GM23338 (cell line): Measurements from ENCODE around the gene IQGAP1. TPM values are rescaled to one million over a fixed set of nuclear protein-coding genes. Genes with fewer than 3 reads are reported as not detected.

Experiments
- ATAC-seq: fragments of 200-7000 bp; cut with Tn5 transposase; 3 replicates; pipeline ENCODE4 v1.9.1; 2020
- DNase-seq: peaks from one replicate; pipeline ENCODE4 v3.0.0-alpha.2; 2015; ENCODE audit warnings: low spot score
- H2AFZ ChIP-seq: fragments of 200-600 bp; sonication (generic); 2 replicates; pipeline ENCODE4 v1.8.0; 2016; ENCODE audit warnings: antibody characterized with exemption, mild to moderate bottlenecking, moderate library complexity
- H3F3A ChIP-seq: fragments of 200-600 bp; sonication (generic); replicated peaks from 2 replicates; pipeline ENCODE4 v1.8.0; 2017; ENCODE audit warnings: antibody characterized with exemption, mixed run types, low read depth
- H3K27ac ChIP-seq: fragments of 200-600 bp; sonication (generic); 2 replicates; pipeline ENCODE4 v1.6.1; 2016; ENCODE audit warnings: low read depth
- H3K27me3 ChIP-seq: fragments of 200-600 bp; sonication (generic); 2 replicates; pipeline ENCODE4 v1.8.0; 2016; ENCODE audit warnings: mild to moderate bottlenecking, mixed run types, moderate library complexity; ENCODE audit not compliant: insufficient read depth
- H3K36me3 ChIP-seq: fragments of 200-600 bp; sonication (generic); 2 replicates; pipeline ENCODE4 v1.8.0; 2016; ENCODE audit warnings: mild to moderate bottlenecking; ENCODE audit not compliant: insufficient read depth
- H3K4me1 ChIP-seq: fragments of 200-600 bp; sonication (generic); 2 replicates; pipeline ENCODE4 v1.8.0; 2016; ENCODE audit warnings: mild to moderate bottlenecking, moderate library complexity; ENCODE audit not compliant: insufficient read depth
- H3K4me2 ChIP-seq: fragments of 200-600 bp; sonication (generic); 2 replicates; pipeline ENCODE4 v1.7.1; 2017; ENCODE audit warnings: mixed run types
- H3K4me3 ChIP-seq: fragments of 200-600 bp; sonication (generic); 2 replicates; pipeline ENCODE4 v1.6.1; 2016; ENCODE audit warnings: mixed run types
- H3K79me2 ChIP-seq: fragments of 200-600 bp; sonication (generic); replicated peaks from 2 replicates; pipeline ENCODE4 v1.8.0; 2017; ENCODE audit warnings: mild to moderate bottlenecking; ENCODE audit not compliant: insufficient read depth
- H3K9me2 ChIP-seq: fragments of 200-600 bp; sonication (generic); 2 replicates; pipeline ENCODE4 v1.8.0; 2017; ENCODE audit not compliant: insufficient read depth
- H4K20me1 ChIP-seq: fragments of 200-600 bp; sonication (generic); replicated peaks from 2 replicates; pipeline ENCODE4 v1.8.0; 2017; ENCODE audit warnings: mild to moderate bottlenecking; ENCODE audit not compliant: insufficient read depth
- H3K27ac Mint-ChIP-seq: 2 replicates; pipeline ENCODE4 v1.8.0; 2020; ENCODE audit warnings: inconsistent platforms, mild to moderate bottlenecking, moderate library complexity, mixed read lengths
- H3K27me3 Mint-ChIP-seq: 3 replicates; pipeline ENCODE4 v1.8.0; 2022; ENCODE audit warnings: low read depth, mild to moderate bottlenecking, moderate library complexity, mixed read lengths, inconsistent platforms; ENCODE audit not compliant: insufficient read depth, poor library complexity
- H3K36me3 Mint-ChIP-seq: 3 replicates; pipeline ENCODE4 v1.8.0; 2021; ENCODE audit warnings: low read depth, mild to moderate bottlenecking, inconsistent platforms, moderate library complexity, mixed read lengths
- H3K4me1 Mint-ChIP-seq: 3 replicates; pipeline ENCODE4 v1.8.0; 2020; ENCODE audit warnings: mild to moderate bottlenecking, inconsistent platforms, mixed read lengths
- H3K4me3 Mint-ChIP-seq: 3 replicates; pipeline ENCODE4 v1.8.0; 2021; ENCODE audit warnings: moderate library complexity, mild to moderate bottlenecking, inconsistent platforms, mixed read lengths
- H3K9me3 Mint-ChIP-seq: 3 replicates; pipeline ENCODE4 v1.8.0; 2020; ENCODE audit warnings: moderate library complexity, mild to moderate bottlenecking, inconsistent platforms, mixed read lengths
- CREB1 ChIP-seq: fragments of 250-450 bp; sonication (Bioruptor Pico); IDR thresholded peaks from 2 replicates; pipeline ENCODE4 v1.5.0; 2020; ENCODE audit warnings: low read depth, mild to moderate bottlenecking, moderate library complexity
- CTCF ChIP-seq, 2 experiments: fragments of 200-600 bp in 1 of 2; sonication (generic) in 1 of 2; conservative IDR thresholded peaks; 2 replicates each; pipeline versions ENCODE4 v1.5.1 to v1.6.1; 2016 to 2017; ENCODE audit warnings: antibody characterized with exemption in 2 of 2, low read depth in 2 of 2, mild to moderate bottlenecking in 2 of 2, moderate library complexity in 1 of 2
- EZH2 ChIP-seq: fragments of 200-600 bp; sonication (generic); IDR thresholded peaks from one replicate; pipeline ENCODE4 v1.8.0; 2017; ENCODE audit warnings: antibody characterized with exemption, mild to moderate bottlenecking, low read depth; ENCODE audit not compliant: unreplicated experiment
- JUNB ChIP-seq: IDR thresholded peaks from one replicate; pipeline ENCODE4 v1.6.1; 2016; ENCODE audit warnings: antibody characterized with exemption; ENCODE audit not compliant: unreplicated experiment
- NANOG ChIP-seq: IDR thresholded peaks from 2 replicates; pipeline ENCODE4 v1.6.1; 2016; ENCODE audit warnings: antibody characterized with exemption, borderline replicate concordance
- POLR2AphosphoS5 ChIP-seq: IDR thresholded peaks from 2 replicates; pipeline ENCODE4 v1.6.1; 2016; ENCODE audit warnings: antibody characterized with exemption, low read depth
- STAT1 ChIP-seq: IDR thresholded peaks from one replicate; pipeline ENCODE4 v1.6.1; 2016; ENCODE audit warnings: antibody characterized with exemption; ENCODE audit not compliant: unreplicated experiment
- ZNF114 ChIP-seq: fragments of 250-450 bp; sonication (Bioruptor Pico); IDR thresholded peaks from 2 replicates; pipeline ENCODE4 v1.5.0; 2020; ENCODE audit warnings: mild to moderate bottlenecking, moderate library complexity
- ZNF331 ChIP-seq: fragments of 250-450 bp; sonication (Bioruptor Pico); IDR thresholded peaks from 2 replicates; pipeline ENCODE4 v1.5.0; 2020; ENCODE audit warnings: low read depth, mild to moderate bottlenecking, moderate library complexity
- polyA plus RNA-seq: library from polyadenylated mRNA; unstranded; fragments of >200 nt; fragmentation: Nextera tagmentation; extraction: Ambion mirVana; gene quantifications from 2 replicates; pipeline ENCODE4 v1.2.1, GENCODE V29; 2016
- total RNA-seq: library from RNA; depleted of rRNA; stranded (reverse); fragments of >200 nt; shearing (Covaris generic); gene quantifications from 2 replicates; pipeline ENCODE4 v1.2.3, GENCODE V29; 2014
- TF ChIP-seq, protein P1 (sequence below): IDR thresholded peaks from 2 replicates; pipeline ENCODE4 v1.6.1; 2016; ENCODE audit warnings: antibody characterized with exemption
- TF ChIP-seq, protein P2 (sequence below): IDR thresholded peaks from one replicate; pipeline ENCODE4 v1.6.1; 2018; ENCODE audit warnings: antibody characterized with exemption; ENCODE audit not compliant: unreplicated experiment

Gene IQGAP1
- total and polyA plus RNA-seq, 2 experiments from 2014 or later: 92.7 to 159 TPM

DNA sequence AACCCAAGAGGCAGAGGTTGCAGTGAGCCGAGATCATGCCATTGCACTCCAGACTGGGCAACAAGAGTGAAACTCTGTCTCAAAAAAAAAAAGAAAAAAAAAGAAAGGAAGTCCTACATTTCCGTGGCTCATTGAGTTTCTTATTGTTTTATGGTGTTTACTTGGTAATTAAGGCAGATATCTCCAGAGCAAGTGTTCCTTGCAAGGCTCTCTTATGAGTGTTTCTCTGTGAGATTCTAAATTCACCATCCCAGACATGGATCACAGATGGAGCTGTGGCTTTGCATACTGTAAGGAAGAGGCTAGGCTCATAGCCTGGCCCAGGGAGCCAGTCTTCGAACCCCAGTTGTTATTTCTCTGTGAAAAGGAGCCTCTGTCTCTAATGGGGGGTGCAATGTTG is 53.0 kb downstream of the IQGAP1 start (continued):
- TF ChIP-seq, protein P1, sequence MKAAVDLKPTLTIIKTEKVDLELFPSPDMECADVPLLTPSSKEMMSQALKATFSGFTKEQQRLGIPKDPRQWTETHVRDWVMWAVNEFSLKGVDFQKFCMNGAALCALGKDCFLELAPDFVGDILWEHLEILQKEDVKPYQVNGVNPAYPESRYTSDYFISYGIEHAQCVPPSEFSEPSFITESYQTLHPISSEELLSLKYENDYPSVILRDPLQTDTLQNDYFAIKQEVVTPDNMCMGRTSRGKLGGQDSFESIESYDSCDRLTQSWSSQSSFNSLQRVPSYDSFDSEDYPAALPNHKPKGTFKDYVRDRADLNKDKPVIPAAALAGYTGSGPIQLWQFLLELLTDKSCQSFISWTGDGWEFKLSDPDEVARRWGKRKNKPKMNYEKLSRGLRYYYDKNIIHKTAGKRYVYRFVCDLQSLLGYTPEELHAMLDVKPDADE: no peak
- TF ChIP-seq, protein P2, sequence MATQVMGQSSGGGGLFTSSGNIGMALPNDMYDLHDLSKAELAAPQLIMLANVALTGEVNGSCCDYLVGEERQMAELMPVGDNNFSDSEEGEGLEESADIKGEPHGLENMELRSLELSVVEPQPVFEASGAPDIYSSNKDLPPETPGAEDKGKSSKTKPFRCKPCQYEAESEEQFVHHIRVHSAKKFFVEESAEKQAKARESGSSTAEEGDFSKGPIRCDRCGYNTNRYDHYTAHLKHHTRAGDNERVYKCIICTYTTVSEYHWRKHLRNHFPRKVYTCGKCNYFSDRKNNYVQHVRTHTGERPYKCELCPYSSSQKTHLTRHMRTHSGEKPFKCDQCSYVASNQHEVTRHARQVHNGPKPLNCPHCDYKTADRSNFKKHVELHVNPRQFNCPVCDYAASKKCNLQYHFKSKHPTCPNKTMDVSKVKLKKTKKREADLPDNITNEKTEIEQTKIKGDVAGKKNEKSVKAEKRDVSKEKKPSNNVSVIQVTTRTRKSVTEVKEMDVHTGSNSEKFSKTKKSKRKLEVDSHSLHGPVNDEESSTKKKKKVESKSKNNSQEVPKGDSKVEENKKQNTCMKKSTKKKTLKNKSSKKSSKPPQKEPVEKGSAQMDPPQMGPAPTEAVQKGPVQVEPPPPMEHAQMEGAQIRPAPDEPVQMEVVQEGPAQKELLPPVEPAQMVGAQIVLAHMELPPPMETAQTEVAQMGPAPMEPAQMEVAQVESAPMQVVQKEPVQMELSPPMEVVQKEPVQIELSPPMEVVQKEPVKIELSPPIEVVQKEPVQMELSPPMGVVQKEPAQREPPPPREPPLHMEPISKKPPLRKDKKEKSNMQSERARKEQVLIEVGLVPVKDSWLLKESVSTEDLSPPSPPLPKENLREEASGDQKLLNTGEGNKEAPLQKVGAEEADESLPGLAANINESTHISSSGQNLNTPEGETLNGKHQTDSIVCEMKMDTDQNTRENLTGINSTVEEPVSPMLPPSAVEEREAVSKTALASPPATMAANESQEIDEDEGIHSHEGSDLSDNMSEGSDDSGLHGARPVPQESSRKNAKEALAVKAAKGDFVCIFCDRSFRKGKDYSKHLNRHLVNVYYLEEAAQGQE: no peak
- no peak for TF ChIP-seq ZNF331 (CRISPR knock-in tag)

DNA sequence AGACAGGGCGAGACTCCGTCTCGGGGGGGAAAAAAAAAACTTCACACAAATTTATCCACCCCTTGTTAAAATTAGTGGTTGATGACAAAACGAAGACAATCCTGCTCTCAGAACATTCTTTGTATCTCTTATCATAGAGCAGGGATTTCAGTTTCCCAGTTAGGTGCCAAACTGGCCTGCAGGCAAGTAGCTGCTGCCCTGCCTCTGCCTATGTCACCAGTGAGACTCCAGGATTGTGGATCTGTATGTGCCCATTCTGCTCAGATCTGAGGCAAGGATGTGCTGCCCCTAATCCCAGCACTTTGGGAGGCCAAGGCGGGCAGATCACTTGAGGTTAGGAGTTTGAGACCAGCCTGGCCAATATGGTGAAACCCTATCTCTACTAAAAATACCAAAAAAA is 54.4 kb downstream of the IQGAP1 start:
- Histone ChIP-seq H3K4me1 (no peaks in the 10 kb centered on the region), H3K79me2 (0 out of 2 replicates have a peak, but pooled peaks cover 6% of the 10 kb centered on the region), H2AFZ (no peak overlapping the region), H3K27ac (no peak overlapping the region), H3K4me3 (no peak overlapping the region), H3F3A (no peaks in the 10 kb centered on the region), H3K9me2 (no peaks in the 10 kb centered on the region), H3K36me3 (peaks cover 11% of the 10 kb centered on the region; the same call in 1 of the 2 replicates), H4K20me1 (no peaks in the 10 kb centered on the region), H3K4me2 (no peak overlapping the region), H3K27me3 (no peaks in the 10 kb centered on the region)
- Mint-ChIP-seq H3K4me3 (no peak overlapping the region), H3K27ac (no peak overlapping the region), H3K9me3 (no peaks in the 10 kb centered on the region), H3K36me3 (peaks cover 25% of the 10 kb centered on the region; the same call in 2 of the 3 replicates), H3K27me3 (no peaks in the 10 kb centered on the region), H3K4me1 (no peaks in the 10 kb centered on the region; the same call in 2 of the 3 replicates)
- DNase-seq: no peak
- ATAC-seq: no peak
- TF ChIP-seq ZNF331 (CRISPR knock-in tag): no peak
- TF ChIP-seq, protein P1: no peak
- TF ChIP-seq POLR2AphosphoS5: no peak
- no peak for TF ChIP-seq STAT1
- TF ChIP-seq CTCF (conservative IDR thresholded peaks at IDR 0.05; ENCODE audit: low read depth in 2 of 2): no peak
- TF ChIP-seq EZH2: no peak
- TF ChIP-seq ZNF114 (CRISPR knock-in tag): no peak
- no peak for TF ChIP-seq NANOG
- TF ChIP-seq JUNB: no peak
- no peak for TF ChIP-seq CREB1 (CRISPR knock-in tag)
- TF ChIP-seq, protein P2: no peak
